Hippocampal formation (tissue), 2 donors: ENCODE data around the gene UNC13D.
"Not testable (repeated sequence)": the region's sequence is repeated elsewhere in the genome, so short reads cannot be mapped to it uniquely, and the experiment has no call there.

Experiments used
- DNase-seq, 2 donors: peaks; one replicate each; lab custom pipeline; 2025; lab: John Stamatoyannopoulos, UW

UNC13D gene

GRCh38 chr17:75799402-75799801, 44.8 kb downstream of the UNC13D start:
- DNase-seq, result no peak

DNA sequence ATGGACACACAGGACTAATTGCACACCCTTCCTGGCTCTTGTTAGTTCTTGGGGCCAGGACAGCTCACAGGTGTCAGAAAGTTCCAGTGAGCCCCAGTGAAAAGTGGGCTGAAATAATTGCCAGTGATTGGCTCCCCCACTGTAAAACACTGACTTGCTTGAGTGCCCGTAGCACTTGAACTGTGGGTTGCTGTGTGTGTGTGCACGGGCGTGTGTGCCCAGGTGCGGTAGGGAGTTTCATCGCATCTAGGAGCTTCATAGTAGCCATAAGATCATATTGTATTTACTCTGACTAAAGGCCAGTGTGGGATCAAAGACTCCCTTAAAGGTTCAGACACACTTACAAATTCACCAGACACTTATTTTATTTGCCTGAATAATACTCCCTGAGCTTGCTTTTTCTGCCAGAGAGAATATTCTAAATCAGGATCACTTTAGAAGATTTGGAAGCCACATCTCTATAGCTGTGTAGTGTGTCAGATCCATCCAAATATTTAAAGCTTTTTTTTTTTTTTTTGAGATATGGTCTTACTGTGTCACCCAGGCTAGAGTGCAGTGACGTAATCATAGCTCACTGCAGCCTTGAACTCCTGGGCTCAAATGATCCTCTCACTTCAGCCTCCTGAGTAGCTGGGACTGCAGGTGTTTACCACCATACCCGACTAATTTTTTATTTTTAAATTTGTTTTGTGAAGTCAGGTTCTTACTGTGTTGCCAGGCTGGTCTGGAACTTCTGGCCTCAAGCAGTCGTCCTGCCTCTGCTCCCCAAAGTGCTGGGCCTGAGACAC, 48.2 kb downstream of the UNC13D start:
- DNase-seq, result no peak

- no peak for DNase-seq
These were observed 50.7 kb downstream of the UNC13D start for GRCh38 chr17:75793460-75793859.

DNA sequence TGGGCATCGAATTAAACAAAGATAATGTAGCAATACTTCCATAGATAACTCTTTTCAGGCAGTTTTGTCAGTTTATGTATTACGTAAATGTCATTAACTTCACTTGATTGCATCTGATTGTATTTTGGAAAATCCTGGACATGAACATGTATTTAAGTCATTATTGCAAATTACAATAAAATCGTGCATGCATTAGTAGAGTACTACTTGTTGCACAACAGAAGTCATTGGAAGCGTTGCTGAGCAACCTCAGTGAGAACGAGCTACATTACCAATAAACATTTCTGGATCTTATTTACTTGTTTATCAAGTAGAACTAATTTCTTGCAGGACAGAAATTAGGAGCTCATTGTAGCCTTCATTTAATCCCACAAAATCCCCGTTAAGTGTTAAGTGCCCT, 53.0 kb downstream of the UNC13D start:
- no peak for DNase-seq

- peak; percentile 82 to 92 for DNase-seq
These were observed 59.0 kb downstream of the UNC13D start for GRCh38 chr17:75785016-75785890.

- peak; percentile 98 for DNase-seq
These were observed 59.7 kb downstream of the UNC13D start, which contains the start of gene UNK for GRCh38 chr17:75784473-75785015. UNK (plus strand) TSS chr17:75784806; CDS start chr17:75784881, 75 bp downstream.

- DNase-seq, result no peak
These were observed 60.3 kb downstream of the UNC13D start for GRCh38 chr17:75783803-75784472.

GRCh38 chr17:75783069-75783783, 61.0 kb downstream of the UNC13D start:
- DNase-seq, result peak in 1 of 2 donors; percentile 65

- DNase-seq, result peak in 1 of 2 donors; percentile 23
These were observed 64.0 kb downstream of the UNC13D start for GRCh38 chr17:75779987-75780889.

DNA sequence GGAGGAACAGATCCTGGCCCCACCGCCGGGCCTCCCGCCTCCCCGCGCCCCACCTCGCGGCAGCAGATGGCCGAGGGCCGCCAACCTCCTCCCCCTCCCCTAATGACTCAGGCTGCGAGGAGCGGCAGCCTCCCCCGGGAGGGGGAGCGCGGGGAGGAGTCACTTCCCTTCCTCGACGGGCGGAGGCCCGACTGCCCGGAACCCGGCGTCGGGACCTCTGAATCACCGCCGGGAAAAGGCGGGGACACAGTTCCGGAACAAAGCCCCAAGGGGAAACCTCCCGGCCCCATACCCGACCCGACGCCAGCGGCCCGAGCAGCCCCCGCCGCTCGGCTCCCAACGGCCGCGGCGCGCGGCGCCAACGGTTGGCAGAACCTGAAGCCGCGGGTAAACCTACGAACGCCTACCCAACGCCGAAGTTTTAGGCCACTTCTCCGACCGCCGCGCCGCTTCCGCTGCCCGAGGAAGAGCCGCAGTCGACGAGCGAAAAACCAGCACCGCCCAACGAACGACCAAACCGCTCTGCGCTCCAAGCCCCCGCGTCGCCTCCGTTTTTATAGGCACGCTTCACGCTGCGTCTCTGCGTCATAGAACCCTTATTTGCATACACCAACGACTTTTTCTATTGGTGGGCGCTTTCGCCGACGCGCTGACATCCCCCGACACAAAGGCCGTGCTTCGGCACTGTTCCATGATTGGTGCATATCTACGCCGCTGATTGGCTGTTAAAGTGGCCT, 64.8 kb downstream of the UNC13D start:
- DNase-seq, result peak; percentile 94 to 99

- no peak for DNase-seq
These were observed 65.3 kb downstream of the UNC13D start for GRCh38 chr17:75778861-75779249.

DNA sequence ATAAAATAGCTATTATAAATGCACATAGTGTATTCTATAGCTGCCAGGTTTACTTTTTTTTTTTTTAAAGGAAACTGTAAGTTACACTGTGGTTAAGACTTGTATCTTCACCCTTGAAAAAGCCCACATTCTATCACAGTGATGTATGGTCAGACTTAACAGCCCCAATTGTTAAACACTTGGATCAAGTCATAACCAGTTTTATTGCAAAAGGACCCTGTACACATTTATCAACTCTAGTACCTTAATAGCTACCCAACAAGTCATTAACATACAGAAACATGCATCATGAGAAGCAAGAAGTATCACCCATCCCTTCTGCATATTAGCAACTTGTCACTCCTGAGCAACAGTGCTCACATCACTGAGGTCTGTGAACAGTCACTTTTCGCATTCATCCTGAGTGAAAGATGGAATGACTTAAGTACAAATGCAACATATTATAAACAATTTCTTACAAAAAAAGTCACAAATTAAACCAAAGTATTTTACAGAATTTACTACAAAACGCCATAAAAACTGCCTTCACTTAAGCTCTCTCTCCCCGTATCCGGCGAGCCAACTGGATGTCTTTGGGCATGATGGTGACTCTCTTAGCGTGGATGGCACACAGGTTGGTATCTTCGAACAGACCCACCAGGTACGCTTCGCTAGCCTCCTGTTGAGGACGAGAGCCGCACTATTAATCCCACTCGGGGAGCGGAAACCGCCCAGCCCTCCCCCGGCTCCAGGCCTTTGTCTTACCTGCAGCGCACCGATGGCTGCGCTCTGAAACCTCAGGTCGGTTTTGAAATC, 65.9 kb downstream of the UNC13D start:
- not testable (repeated sequence) for DNase-seq

DNA sequence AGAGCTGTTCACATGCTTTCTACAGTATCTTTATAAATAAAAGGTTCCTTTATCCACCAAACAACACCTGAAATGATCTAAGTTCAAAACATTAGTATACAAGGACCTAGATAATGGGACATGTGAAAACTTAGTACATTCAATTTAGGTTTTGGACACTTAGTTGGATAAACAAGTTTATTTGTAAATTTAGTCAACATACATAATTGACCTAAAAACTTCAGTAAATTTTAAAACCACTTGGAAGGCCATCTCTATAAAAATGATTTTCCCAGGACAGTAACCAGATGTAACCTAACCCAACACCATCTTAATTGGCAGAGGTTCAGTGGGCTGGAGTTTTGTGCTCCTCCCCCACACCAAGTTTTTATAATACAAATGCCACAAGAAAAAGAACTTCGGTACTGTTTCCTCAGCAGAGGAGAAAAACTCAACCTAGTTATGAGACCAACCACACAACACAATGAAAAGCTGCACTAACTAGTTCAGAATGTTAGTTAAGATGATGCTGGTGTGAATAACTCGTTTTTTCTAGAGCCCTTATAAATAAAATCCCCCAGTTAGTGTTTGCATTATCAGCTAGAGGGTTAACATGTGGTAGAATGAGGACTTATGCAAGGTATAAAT, 66.8 kb downstream of the UNC13D start:
- DNase-seq, result peak in 1 of 2 donors; percentile 2
